BLaER1 (cell line): Measurements from ENCODE around the gene CMC2.
A peak's percentile ranks its signal among the peaks of the same experiment; 100 is the strongest.

ENCODE experiments used
- H3K27ac ChIP-seq: shearing (Covaris generic); formaldehyde crosslinking; 2 replicates; pipeline ENCODE4 v1.8.1; 2022
- H3K27me3 ChIP-seq: shearing (Covaris generic); formaldehyde crosslinking; 2 replicates; pipeline ENCODE4 v1.8.1; 2022
- H3K36me3 ChIP-seq: shearing (Covaris generic); formaldehyde crosslinking; 2 replicates; pipeline ENCODE4 v1.8.1; 2022
- H3K4me1 ChIP-seq: shearing (Covaris generic); formaldehyde crosslinking; 2 replicates; pipeline ENCODE4 v1.8.1; 2022
- H3K4me2 ChIP-seq: shearing (Covaris generic); formaldehyde crosslinking; 2 replicates; pipeline ENCODE4 v1.8.1; 2022
- H3K4me3 ChIP-seq: shearing (Covaris generic); formaldehyde crosslinking; 2 replicates; pipeline ENCODE4 v1.8.1; 2022
- H3K9ac ChIP-seq: shearing (Covaris generic); formaldehyde crosslinking; 2 replicates; pipeline ENCODE4 v1.8.1; 2022
- H3K9me3 ChIP-seq: shearing (Covaris generic); formaldehyde crosslinking; 2 replicates; pipeline ENCODE4 v1.8.1; 2022
- H4K20me1 ChIP-seq: shearing (Covaris generic); formaldehyde crosslinking; 2 replicates; pipeline ENCODE4 v1.8.1; 2022
- Cebpa-rat ChIP-seq: shearing (Covaris generic); IDR thresholded peaks from 2 replicates; pipeline ENCODE4 v1.8.1; 2022

Gene CMC2

DNA sequence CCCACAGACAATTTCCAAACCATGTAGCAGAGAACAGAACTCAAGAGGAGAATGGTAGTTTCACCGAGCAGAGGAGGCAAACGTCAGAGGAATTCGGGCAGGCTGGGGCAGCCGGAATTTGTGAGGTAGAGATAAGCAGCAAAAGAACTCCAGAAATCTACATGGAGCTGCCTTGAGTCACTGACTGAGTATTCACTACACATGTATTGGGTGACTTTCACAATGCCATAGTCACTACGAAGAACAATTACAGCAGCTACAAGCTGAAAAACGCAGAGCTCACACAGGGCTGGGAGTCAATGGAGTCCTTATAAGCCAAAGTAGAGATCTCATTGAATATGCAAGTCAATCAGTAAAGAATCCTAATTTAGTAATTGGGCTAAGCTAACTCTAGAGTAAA is 13.4 kb downstream of the CMC2 start:
- H3K4me2 ChIP-seq = no peak overlapping the region
- peaks cover 6% of the 10 kb centered on the region; the same call in 1 of the 2 replicates for H4K20me1 ChIP-seq
- H3K36me3 ChIP-seq = peaks cover 25% of the 10 kb centered on the region
- peaks cover 13% of the 10 kb centered on the region for H3K4me1 ChIP-seq
- no peak overlapping the region for H3K9ac ChIP-seq
- TF ChIP-seq Cebpa-rat = no peak
- no peaks in the 10 kb centered on the region for H3K9me3 ChIP-seq
- H3K27me3 ChIP-seq = no peaks in the 10 kb centered on the region
- H3K4me3 ChIP-seq = no peak overlapping the region
- H3K27ac ChIP-seq = no peak overlapping the region

DNA sequence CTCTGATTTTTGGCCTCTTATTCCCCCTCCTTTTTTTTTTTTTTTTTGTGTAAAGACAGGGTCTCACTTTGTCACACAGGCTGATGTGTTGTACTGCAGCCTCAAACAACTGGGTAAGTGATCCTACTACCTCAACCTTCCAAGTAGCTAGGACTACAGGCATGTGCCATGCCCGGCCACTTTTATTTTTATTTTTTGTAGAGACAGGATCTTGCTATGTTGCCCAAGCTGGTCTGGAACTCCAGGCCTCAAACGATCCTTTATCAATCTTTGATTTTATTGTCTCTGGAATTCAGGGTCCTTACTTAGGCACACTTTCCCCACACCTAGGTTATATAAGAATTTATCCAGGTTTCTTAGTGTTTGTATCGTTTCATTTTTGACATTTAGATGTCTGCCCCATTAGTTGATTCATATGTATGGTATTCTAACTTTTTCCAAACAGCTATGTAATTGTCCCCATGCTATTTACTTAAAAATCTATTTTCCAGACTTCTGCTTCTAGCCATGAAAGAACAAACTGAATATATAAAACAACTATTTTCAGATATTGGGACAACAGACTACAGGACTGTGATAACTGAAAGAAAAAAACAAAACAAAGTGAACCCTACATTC is 13.9 kb downstream of the CMC2 start:
- Histone ChIP-seq H3K4me3 (no peak overlapping the region), H3K9ac (no peak overlapping the region), H3K4me2 (no peak overlapping the region)

DNA sequence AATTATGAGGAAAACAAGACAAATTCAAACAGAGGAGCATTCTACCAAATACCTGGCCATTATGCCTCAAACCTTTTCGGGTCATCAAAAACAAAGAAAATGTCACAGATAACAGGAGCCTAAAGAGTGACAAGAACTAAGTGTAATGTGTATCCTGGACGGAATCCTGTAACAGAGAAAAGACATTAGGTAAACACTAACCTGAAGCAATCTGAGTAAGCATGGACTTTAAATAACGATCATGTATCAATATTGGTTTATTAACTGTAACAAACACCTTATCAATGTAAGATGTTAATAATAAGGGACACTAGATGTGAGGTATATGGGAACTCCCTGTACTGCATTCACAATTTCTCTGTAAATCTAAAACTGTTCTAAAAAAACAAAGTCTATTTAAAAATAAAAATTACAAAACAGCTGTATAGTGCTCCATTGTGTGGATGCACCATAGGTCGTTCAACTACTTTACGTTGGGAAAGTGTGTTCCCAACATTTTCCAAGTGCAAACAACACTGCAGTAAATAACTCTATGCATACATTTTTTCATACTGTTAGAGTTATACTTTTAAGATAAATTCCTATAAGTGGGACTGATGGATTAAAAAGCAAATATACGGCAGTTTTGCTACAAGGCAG is 14.8 kb downstream of the CMC2 start:
- no peak for TF ChIP-seq Cebpa-rat
- Histone ChIP-seq H3K4me1 (peaks cover 2% of the 10 kb centered on the region; the same call in 1 of the 2 replicates), H3K27ac (no peak overlapping the region), H4K20me1 (peaks cover 12% of the 10 kb centered on the region; the same call in 1 of the 2 replicates), H3K4me3 (no peak overlapping the region), H3K9me3 (no peaks in the 10 kb centered on the region), H3K27me3 (no peaks in the 10 kb centered on the region), H3K9ac (no peak overlapping the region), H3K4me2 (no peak overlapping the region), H3K36me3 (peaks cover 25% of the 10 kb centered on the region)

More for the DNA sequence above, 13.9 kb downstream of the CMC2 start:
- Histone ChIP-seq H3K4me1 (peaks cover 11% of the 10 kb centered on the region), H4K20me1 (peaks cover 7% of the 10 kb centered on the region; the same call in 1 of the 2 replicates), H3K9me3 (no peaks in the 10 kb centered on the region), H3K27ac (no peak overlapping the region), H3K36me3 (peaks cover 25% of the 10 kb centered on the region), H3K27me3 (no peaks in the 10 kb centered on the region)
- TF ChIP-seq Cebpa-rat = no peak

DNA sequence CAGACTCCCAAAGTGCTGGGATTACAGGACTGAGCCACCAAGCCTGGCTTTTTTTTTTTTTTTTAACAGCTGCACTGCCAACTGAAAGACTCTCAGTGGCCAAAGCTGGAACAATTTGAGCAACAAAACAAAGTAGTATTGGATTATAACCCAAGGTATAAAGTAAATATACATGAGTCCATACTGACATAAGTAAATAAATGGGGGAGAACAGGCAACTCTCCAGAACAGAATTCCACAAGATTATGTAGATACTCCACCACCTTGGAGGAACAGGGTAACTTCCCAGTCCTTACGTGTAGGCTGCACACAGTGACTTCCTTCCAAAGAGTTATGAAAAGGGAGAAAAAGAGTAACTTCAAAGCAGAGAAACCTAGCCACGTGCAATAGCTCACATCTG is 15.7 kb downstream of the CMC2 start:
- H3K9ac ChIP-seq = no peak overlapping the region

DNA sequence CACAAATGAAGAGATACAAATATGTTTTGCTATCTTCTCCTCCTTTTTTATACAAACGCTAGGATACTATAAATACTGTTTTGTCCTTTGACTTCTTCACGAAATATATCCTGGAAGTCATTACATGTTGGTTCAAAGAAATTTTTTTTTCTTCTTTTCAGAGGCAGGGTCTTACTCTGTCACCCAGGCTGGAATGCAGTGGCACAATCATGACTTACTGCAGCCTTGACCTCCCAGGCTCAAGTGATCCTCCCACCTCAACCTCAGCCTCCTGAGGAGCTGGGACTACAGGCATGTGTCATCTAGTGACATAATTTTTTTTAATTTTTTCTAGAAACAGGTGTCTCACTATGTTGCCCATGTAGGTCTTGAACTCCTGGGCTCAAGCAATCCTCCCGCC is 16.1 kb downstream of the CMC2 start:
- TF ChIP-seq Cebpa-rat = no peak

More for the DNA sequence above, 15.7 kb downstream of the CMC2 start:
- H3K4me3 ChIP-seq = no peak overlapping the region
- H4K20me1 ChIP-seq = peaks cover 14% of the 10 kb centered on the region; the same call in 1 of the 2 replicates
- no peak for TF ChIP-seq Cebpa-rat
- no peak overlapping the region for H3K4me2 ChIP-seq
- peaks cover 25% of the 10 kb centered on the region for H3K36me3 ChIP-seq
- peaks cover 10% of the 10 kb centered on the region; the same call in 1 of the 2 replicates for H3K4me1 ChIP-seq
- H3K27me3 ChIP-seq = no peaks in the 10 kb centered on the region
- H3K27ac ChIP-seq = no peak overlapping the region
- H3K9me3 ChIP-seq = no peaks in the 10 kb centered on the region

DNA sequence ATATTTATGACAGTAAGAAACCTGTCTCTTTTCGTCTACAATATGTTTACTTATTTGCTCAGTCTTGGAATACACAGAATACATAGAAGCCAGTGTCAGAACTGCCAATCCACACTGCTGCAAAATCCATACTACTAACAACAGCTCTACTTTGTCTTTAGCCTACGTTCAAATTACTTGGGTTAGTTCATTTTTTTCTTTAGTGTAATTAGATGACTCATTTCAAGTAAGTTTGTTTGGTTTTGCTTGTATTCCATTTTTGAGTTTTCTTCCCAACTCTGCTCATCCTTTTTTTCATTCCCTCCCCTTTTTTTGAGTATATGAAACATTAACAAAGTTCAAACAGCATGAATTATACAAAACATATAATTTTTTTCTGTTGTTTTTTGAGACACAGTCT is 16.9 kb downstream of the CMC2 start:
- Histone ChIP-seq H3K36me3 (peaks cover 18% of the 10 kb centered on the region), H3K4me1 (peaks cover 15% of the 10 kb centered on the region; the same call in 1 of the 2 replicates), H3K4me2 (no peak overlapping the region)

More for the DNA sequence above, 16.1 kb downstream of the CMC2 start:
- no peaks in the 10 kb centered on the region for H3K9me3 ChIP-seq
- H3K4me2 ChIP-seq = no peak overlapping the region
- no peak overlapping the region for H3K27ac ChIP-seq
- no peak overlapping the region for H3K4me3 ChIP-seq
- H3K36me3 ChIP-seq = peaks cover 25% of the 10 kb centered on the region
- peaks cover 14% of the 10 kb centered on the region; the same call in 1 of the 2 replicates for H3K4me1 ChIP-seq
- no peaks in the 10 kb centered on the region for H3K27me3 ChIP-seq
- H4K20me1 ChIP-seq = peaks cover 18% of the 10 kb centered on the region; the same call in 1 of the 2 replicates
- H3K9ac ChIP-seq = no peak overlapping the region

DNA sequence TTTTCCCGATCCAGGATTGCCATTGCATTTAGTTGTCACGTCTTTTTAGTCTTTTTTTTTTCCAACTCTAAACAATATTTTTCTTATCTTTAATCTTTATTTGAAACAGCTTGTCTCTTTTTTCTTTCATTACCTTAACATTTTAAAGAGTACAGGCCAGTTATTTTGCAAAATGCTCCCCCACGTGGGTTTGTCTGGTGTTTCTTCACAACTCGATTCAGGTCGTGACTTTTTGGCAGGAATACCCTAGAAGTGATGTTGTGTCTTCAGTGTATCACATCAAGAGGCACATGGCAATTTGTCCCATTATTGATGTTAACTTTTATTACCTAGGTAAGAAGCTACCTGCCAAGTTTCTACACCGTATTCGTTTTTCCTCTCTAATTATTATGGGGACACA is 17.9 kb downstream of the CMC2 start:
- Histone ChIP-seq H3K4me3 (no peak overlapping the region), H3K9ac (no peak overlapping the region), H3K4me2 (no peak overlapping the region), H3K4me1 (peaks cover 15% of the 10 kb centered on the region; the same call in 1 of the 2 replicates), H3K36me3 (peaks cover 14% of the 10 kb centered on the region), H3K27ac (no peak overlapping the region), H3K27me3 (no peaks in the 10 kb centered on the region), H3K9me3 (no peaks in the 10 kb centered on the region), H4K20me1 (peaks cover 20% of the 10 kb centered on the region; the same call in 1 of the 2 replicates)
- TF ChIP-seq Cebpa-rat = no peak

More for the DNA sequence above, 16.9 kb downstream of the CMC2 start:
- H3K27me3 ChIP-seq = no peaks in the 10 kb centered on the region
- H3K4me3 ChIP-seq = no peak overlapping the region
- no peaks in the 10 kb centered on the region for H3K9me3 ChIP-seq
- TF ChIP-seq Cebpa-rat = no peak
- no peak overlapping the region for H3K9ac ChIP-seq
- no peak overlapping the region for H3K27ac ChIP-seq
- H4K20me1 ChIP-seq = peaks cover 20% of the 10 kb centered on the region; the same call in 1 of the 2 replicates

DNA sequence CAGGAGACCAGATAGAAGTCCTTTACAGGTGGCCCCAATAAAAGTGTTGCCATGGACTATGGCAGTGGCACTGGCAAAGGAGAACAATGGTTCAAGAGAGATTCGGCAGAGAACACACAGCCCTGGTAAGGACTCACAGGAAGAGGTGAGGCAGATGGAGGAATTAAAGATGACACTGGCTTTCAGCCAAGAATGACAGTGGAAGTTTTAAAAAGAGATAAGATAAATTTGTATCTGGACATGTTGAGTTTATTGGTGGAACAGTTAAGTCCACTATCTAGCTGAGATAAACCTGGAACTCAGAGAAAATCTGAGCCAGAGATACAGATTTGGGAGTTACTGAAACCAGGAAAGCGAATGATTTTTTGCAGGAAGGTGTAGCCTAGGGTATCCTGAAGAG is 20.1 kb downstream of the CMC2 start:
- Histone ChIP-seq H4K20me1 (peaks cover 20% of the 10 kb centered on the region; the same call in 1 of the 2 replicates), H3K4me1 (peaks cover 15% of the 10 kb centered on the region; the same call in 1 of the 2 replicates), H3K9ac (no peak overlapping the region), H3K9me3 (no peaks in the 10 kb centered on the region), H3K4me2 (no peak overlapping the region), H3K27me3 (no peaks in the 10 kb centered on the region), H3K36me3 (peaks cover 18% of the 10 kb centered on the region), H3K27ac (no peak overlapping the region), H3K4me3 (no peak overlapping the region)
- no peak for TF ChIP-seq Cebpa-rat

DNA sequence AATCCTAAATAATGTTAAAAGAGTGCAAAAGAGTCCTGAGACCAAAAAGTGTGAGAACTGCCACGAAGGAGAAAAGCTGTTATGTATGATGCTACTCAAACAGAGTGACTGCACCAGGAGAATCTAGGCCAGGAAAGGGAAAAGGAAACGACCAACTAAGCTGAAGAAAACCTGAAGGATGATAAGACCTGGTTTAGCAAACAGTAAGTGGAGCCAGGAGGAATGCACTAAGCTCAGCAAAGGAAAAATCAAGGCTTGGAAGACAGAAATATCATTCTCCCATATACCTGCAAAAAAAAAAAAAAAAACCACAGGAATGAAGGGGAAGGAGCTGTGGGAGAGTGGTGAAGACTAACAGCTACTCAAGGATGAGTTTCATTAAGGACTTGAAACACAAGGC is 21.1 kb downstream of the CMC2 start:
- Histone ChIP-seq H3K27ac (no peak overlapping the region), H3K36me3 (peaks cover 10% of the 10 kb centered on the region), H4K20me1 (peaks cover 20% of the 10 kb centered on the region; the same call in 1 of the 2 replicates), H3K27me3 (no peaks in the 10 kb centered on the region), H3K4me2 (peak overlapping the region; percentile 5; the same call in 1 of the 2 replicates), H3K4me1 (peaks cover 15% of the 10 kb centered on the region; the same call in 1 of the 2 replicates), H3K9me3 (no peaks in the 10 kb centered on the region), H3K9ac (no peak overlapping the region), H3K4me3 (no peak overlapping the region)
- no peak for TF ChIP-seq Cebpa-rat
